H1 (cell line): Measurements from ENCODE around the gene ALPP. TPM values are rescaled to one million over a fixed set of nuclear protein-coding genes. Genes with fewer than 3 reads are reported as not detected.

Experiments used
- CTCF ChIA-PET: fragments of 300-600 bp; sonication (Branson Sonifier 250); formaldehyde crosslinking; loops from one replicate; lab custom pipeline; 2021; ENCODE audit not compliant: partially characterized antibody; lab: Charles Lee
- POLR2A ChIA-PET: fragments of 300-600 bp; sonication (Branson Sonifier 250); formaldehyde crosslinking; loops from one replicate; lab custom pipeline; 2021; ENCODE audit warnings: inconsistent platforms; ENCODE audit not compliant: partially characterized antibody; lab: Charles Lee
- DNase-seq, 2 experiments: peaks; one replicate each; pipeline versions ENCODE4 v3.0.0 to v3.0.0-alpha.2; 2010 to 2022; ENCODE audit warnings: low spot score in 2 of 2, low read depth in 1 of 2, mixed read lengths in 1 of 2
- FAIRE-seq: peaks from 2 replicates; lab custom pipeline; 2011; peaks lifted over from hg19 to GRCh38; lab: Jason Lieb, UNC
- H2AFZ ChIP-seq: 2 replicates; pipeline ENCODE4 v1.8.1; 2012; ENCODE audit warnings: low read length, inconsistent platforms
- H2AK5ac ChIP-seq: 2 replicates; pipeline ENCODE4 v1.6.1; 2013; ENCODE audit warnings: low read depth, low read length
- H2BK120ac ChIP-seq: replicated peaks from 2 replicates; pipeline ENCODE3; 2013; ENCODE audit warnings: low read depth, low read length, inconsistent platforms
- H2BK12ac ChIP-seq: 2 replicates; pipeline ENCODE4 v1.6.1; 2013; ENCODE audit warnings: low read depth, low read length
- H2BK15ac ChIP-seq: 2 replicates; pipeline ENCODE4 v1.6.1; 2013; ENCODE audit warnings: low read length
- H2BK20ac ChIP-seq: 2 replicates; pipeline ENCODE4 v1.6.1; 2013; ENCODE audit warnings: low read length
- H2BK5ac ChIP-seq: 2 replicates; pipeline ENCODE4 v1.6.1; 2013; ENCODE audit warnings: low read depth, low read length
- H3K14ac ChIP-seq: 2 replicates; pipeline ENCODE4 v1.6.1; 2013; ENCODE audit warnings: inconsistent platforms; ENCODE audit not compliant: insufficient read length
- H3K18ac ChIP-seq: 2 replicates; pipeline ENCODE4 v1.6.1; 2013; ENCODE audit warnings: low read length; ENCODE audit errors: extremely low read depth
- H3K23ac ChIP-seq: 2 replicates; pipeline ENCODE4 v1.6.1; 2013; ENCODE audit warnings: inconsistent platforms; ENCODE audit not compliant: insufficient read length
- H3K23me2 ChIP-seq: 2 replicates; pipeline ENCODE4 v1.6.1; 2013; ENCODE audit warnings: low read depth, low read length
- H3K27ac ChIP-seq: 2 replicates; pipeline ENCODE4 v1.6.1; 2011; ENCODE audit warnings: low read depth, low read length, inconsistent platforms
- H3K27me3 ChIP-seq, 4 experiments: replicated peaks in 1 of 4; 1 replicate in 1 of 4; 2 replicates in 3 of 4; pipeline versions ENCODE4 v1.6.1 to v1.8.1; 2011 to 2013; ENCODE audit warnings: low read length in 3 of 4, mild to moderate bottlenecking in 3 of 4, inconsistent platforms in 2 of 4, mixed read lengths in 2 of 4, moderate library complexity in 1 of 4; ENCODE audit not compliant: control insufficient read depth in 3 of 4, insufficient read depth in 3 of 4; ENCODE audit errors: extremely low read depth in 1 of 4
- H3K36me3 ChIP-seq, 4 experiments: 2 replicates each; pipeline versions ENCODE4 v1.6.1 to v1.8.1; 2011 to 2013; ENCODE audit warnings: mild to moderate bottlenecking in 4 of 4, low read length in 3 of 4, moderate library complexity in 2 of 4, control low read depth in 1 of 4, inconsistent platforms in 1 of 4; ENCODE audit not compliant: insufficient read depth in 4 of 4, control insufficient read depth in 2 of 4
- H3K4ac ChIP-seq: replicated peaks from 2 replicates; pipeline ENCODE3; 2013; ENCODE audit warnings: low read length, low read depth, mixed read lengths, inconsistent platforms; ENCODE audit not compliant: insufficient read length
- H3K4me1 ChIP-seq, 4 experiments: replicated peaks in 1 of 4; 1 replicate in 1 of 4; 2 replicates in 3 of 4; pipeline versions ENCODE4 v1.6.1 to v1.8.1; 2011 to 2013; ENCODE audit warnings: low read length in 3 of 4, inconsistent platforms in 2 of 4, mixed read lengths in 1 of 4; ENCODE audit not compliant: insufficient read depth in 4 of 4, control insufficient read depth in 3 of 4
- H3K4me2 ChIP-seq, 2 experiments: 2 replicates each; pipeline versions ENCODE4 v1.6.1 to v1.8.1; 2011 to 2013; ENCODE audit warnings: low read depth in 2 of 2, low read length in 2 of 2, control low read depth in 1 of 2, inconsistent platforms in 1 of 2, mild to moderate bottlenecking in 1 of 2; ENCODE audit not compliant: insufficient read depth in 1 of 2
- H3K4me3 ChIP-seq, 4 experiments: fragments of 200-600, 300-600 bp in 1 of 4; sonication (generic), shearing (Covaris generic), sonication (Bioruptor Twin) in 1 of 4; 2 replicates each; pipeline versions ENCODE4 v1.5.1 to v1.8.1; 2011 to 2016; ENCODE audit warnings: low read length in 4 of 4, low read depth in 3 of 4, control low read depth in 2 of 4, inconsistent platforms in 2 of 4, mild to moderate bottlenecking in 2 of 4, mixed read lengths in 1 of 4, moderate library complexity in 1 of 4; ENCODE audit not compliant: insufficient read depth in 2 of 4; ENCODE audit errors: extremely low read depth in 1 of 4
- H3K56ac ChIP-seq: replicated peaks from 2 replicates; pipeline ENCODE3; 2013; ENCODE audit warnings: low read depth, mild to moderate bottlenecking, mixed read lengths, low read length, inconsistent platforms; ENCODE audit not compliant: insufficient read length
- H3K79me1 ChIP-seq: 2 replicates; pipeline ENCODE4 v1.6.1; 2013; ENCODE audit warnings: low read depth, low read length, control low read depth
- H3K79me2 ChIP-seq, 2 experiments: 2 replicates each; pipeline versions ENCODE4 v1.6.1 to v1.8.1; 2012 to 2013; ENCODE audit warnings: low read length in 2 of 2, mild to moderate bottlenecking in 2 of 2, inconsistent platforms in 1 of 2; ENCODE audit not compliant: insufficient read depth in 2 of 2, control insufficient read depth in 1 of 2
- H3K9ac ChIP-seq, 4 experiments: replicated peaks in 1 of 4; 1 replicate in 1 of 4; 2 replicates in 3 of 4; pipeline versions ENCODE4 v1.6.1 to v1.8.1; 2011 to 2013; ENCODE audit warnings: low read depth in 3 of 4, low read length in 3 of 4, control low read depth in 2 of 4, mild to moderate bottlenecking in 2 of 4, moderate library complexity in 2 of 4, inconsistent platforms in 1 of 4; ENCODE audit errors: extremely low read depth in 1 of 4
- H3K9me3 ChIP-seq, 2 experiments: 2 replicates each; pipeline versions ENCODE4 v1.6.1 to v1.8.1; 2012 to 2013; ENCODE audit warnings: mild to moderate bottlenecking in 2 of 2, moderate library complexity in 2 of 2, control low read depth in 1 of 2, inconsistent platforms in 1 of 2, low read depth in 1 of 2, low read length in 1 of 2, mixed read lengths in 1 of 2; ENCODE audit not compliant: insufficient read depth in 2 of 2
- H4K20me1 ChIP-seq, 2 experiments: replicated peaks in 1 of 2; 2 replicates each; pipeline versions ENCODE3 to v1.8.1; 2011 to 2013; ENCODE audit warnings: inconsistent platforms in 2 of 2, low read length in 2 of 2, mild to moderate bottlenecking in 1 of 2; ENCODE audit not compliant: insufficient read depth in 2 of 2, control insufficient read depth in 1 of 2
- H4K5ac ChIP-seq: 2 replicates; pipeline ENCODE4 v1.6.1; 2013; ENCODE audit warnings: low read length, low read depth, mixed read lengths, inconsistent platforms; ENCODE audit not compliant: insufficient read length
- H4K8ac ChIP-seq: 2 replicates; pipeline ENCODE4 v1.8.0; 2013; ENCODE audit warnings: mild to moderate bottlenecking, moderate library complexity, low read length, inconsistent platforms; ENCODE audit not compliant: insufficient read depth; ENCODE audit errors: extremely low read depth
- H4K91ac ChIP-seq: replicated peaks from 2 replicates; pipeline ENCODE3; 2013; ENCODE audit warnings: low read length, mixed read lengths, inconsistent platforms; ENCODE audit not compliant: insufficient read length
- CEBPB ChIP-seq: IDR thresholded peaks from 2 replicates; pipeline ENCODE4 v1.6.1; 2012; ENCODE audit warnings: low read depth, low read length
- EP300 ChIP-seq, 2 experiments: IDR thresholded peaks; 1 replicate in 1 of 2; 2 replicates in 1 of 2; pipeline ENCODE4 v1.6.1; 2011 to 2012; ENCODE audit warnings: low read depth in 2 of 2, low read length in 2 of 2, mild to moderate bottlenecking in 2 of 2, borderline replicate concordance in 1 of 2, inconsistent platforms in 1 of 2, moderate library complexity in 1 of 2
- KDM1A ChIP-seq: fragments of 200-600, 300-600 bp; sonication (generic); IDR thresholded peaks from 2 replicates; pipeline ENCODE4 v1.7.1; 2016; ENCODE audit warnings: mild to moderate bottlenecking, low read length, borderline replicate concordance
- KDM5A ChIP-seq: fragments of 200-600 bp; IDR thresholded peaks from 2 replicates; pipeline ENCODE4 v1.7.1; 2012; ENCODE audit warnings: mild to moderate bottlenecking, low read length, inconsistent platforms, mixed read lengths
- SAP30 ChIP-seq: fragments of 300-600 bp; sonication (generic); IDR thresholded peaks from 2 replicates; pipeline ENCODE4 v1.7.1; 2012; ENCODE audit warnings: low read length, moderate library complexity, mild to moderate bottlenecking, inconsistent platforms; ENCODE audit not compliant: insufficient read depth, insufficient replicate concordance
- SIN3A ChIP-seq, 2 experiments: IDR thresholded peaks in 1 of 2; conservative IDR thresholded peaks in 1 of 2; 2 replicates each; pipeline ENCODE4 v1.6.1; 2011 to 2012; ENCODE audit warnings: low read length in 2 of 2, improper control_type of control experiment in 1 of 2, low read depth in 1 of 2, mild to moderate bottlenecking in 1 of 2
- ZNF274 ChIP-seq: IDR thresholded peaks from 2 replicates; pipeline ENCODE4 v1.7.0; 2012; ENCODE audit warnings: low read length, borderline replicate concordance; ENCODE audit errors: extremely low read depth
- WGBS, 2 experiments: shearing (Covaris generic) in 1 of 2; methylation state at CpG; one replicate each; pipeline versions ENCODE4 v1.1.6 to v1.1.7; 2013 to 2015; ENCODE audit warnings: low lambda C conversion rate in 2 of 2, mixed read lengths in 2 of 2, inconsistent platforms in 1 of 2, low coverage in 1 of 2, missing lambda C conversion rate in 1 of 2; ENCODE audit not compliant: insufficient replicate concordance in 2 of 2, insufficient coverage in 1 of 2, insufficient read length in 1 of 2; ENCODE audit errors: extremely low coverage in 1 of 2, missing lambda C conversion rate in 1 of 2; 5-methylcytosine and 5-hydroxymethylcytosine counted together
- polyA plus RNA-seq, 7 experiments: library from polyadenylated mRNA; depleted of rRNA in 3 of 7; stranded (reverse) in 5 of 7; unstranded in 2 of 7; fragments of >200 nt in 5 of 7; fragments of 200-250 nt in 2 of 7; gene quantifications; 1 replicate in 5 of 7; 2 replicates in 1 of 7; 4 replicates in 1 of 7; pipeline versions ENCODE4 v1.2.1 to v1.2.3, GENCODE V29; 2011 to 2013; ENCODE audit warnings: missing spikeins in 2 of 7, mixed read lengths in 2 of 7
- total RNA-seq: library from RNA; stranded (reverse); fragmentation: NEBNext Ultra II Directional; extraction: Animal tissue kit (Norgen Biotek cat#: 25700); gene quantifications from 2 replicates; pipeline ENCODE4 v1.2.1, GENCODE V29; 2021
- TF ChIP-seq, protein P1 (sequence below): IDR thresholded peaks from 2 replicates; pipeline ENCODE4 v1.6.1; 2012; ENCODE audit warnings: inconsistent platforms
- TF ChIP-seq, protein P2 (sequence below): IDR thresholded peaks from 2 replicates; pipeline ENCODE4 v1.6.1; 2012; ENCODE audit warnings: low read length, inconsistent platforms

Gene ALPP
- total and polyA plus RNA-seq, 2 of the 8 experiments (the other 6 are each of a cell fraction or from before 2014, with no cell fraction given) = 0.15 TPM

DNA sequence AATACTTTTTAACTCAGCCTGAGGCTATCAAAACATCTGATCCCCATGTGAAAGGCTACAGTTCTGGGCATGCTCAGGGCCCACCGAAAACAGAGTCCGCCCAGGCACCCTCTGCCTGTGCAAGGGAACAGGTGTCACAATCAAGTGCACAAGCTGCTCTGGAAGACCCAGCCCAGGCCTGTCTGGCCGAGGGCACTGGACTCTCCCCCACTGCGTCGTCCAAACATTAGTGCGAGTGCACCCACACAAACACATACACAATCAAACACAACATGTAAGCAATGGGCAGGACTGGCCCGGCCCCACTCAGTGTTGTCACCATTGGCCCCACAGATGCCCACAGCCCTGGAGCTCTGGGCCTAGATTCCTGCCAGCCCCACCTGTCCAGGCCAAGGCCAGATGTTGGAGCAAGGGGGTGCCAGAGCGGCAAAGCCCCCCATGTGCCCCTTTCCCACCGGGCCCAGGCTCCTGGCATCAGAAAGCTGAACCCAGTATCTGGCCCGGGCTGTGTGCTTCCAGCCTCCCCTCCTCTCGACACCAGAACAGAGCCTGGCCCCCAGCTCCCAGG, 27.5 kb downstream of the ALPP start:
- ChIA-PET CTCF (interaction anchor here (0.9 to 1.8 kb wide), 7 partner anchors 14 to 118 kb away, joined by 3 to 7 read pairs (median 4); no protein-coding TSS in a partner anchor), POLR2A (interaction anchor here (0.6 to 3.5 kb wide), 5 partner anchors 9 to 65 kb away, joined by 3 to 41 read pairs (median 4); partner anchors contain the start of gene ALPP)
- 89% methylated on average over 11 of the region's 11 CpGs; no CpG with 5 or more reads in 1 of the 2 experiments for WGBS, 2 experiments
- TF ChIP-seq, protein P1, sequence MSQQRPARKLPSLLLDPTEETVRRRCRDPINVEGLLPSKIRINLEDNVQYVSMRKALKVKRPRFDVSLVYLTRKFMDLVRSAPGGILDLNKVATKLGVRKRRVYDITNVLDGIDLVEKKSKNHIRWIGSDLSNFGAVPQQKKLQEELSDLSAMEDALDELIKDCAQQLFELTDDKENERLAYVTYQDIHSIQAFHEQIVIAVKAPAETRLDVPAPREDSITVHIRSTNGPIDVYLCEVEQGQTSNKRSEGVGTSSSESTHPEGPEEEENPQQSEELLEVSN = no peak
- TF ChIP-seq SAP30 (no peak), KDM1A (no peak), ZNF274 (no peak), KDM5A (no peak), SIN3A (conservative IDR thresholded peaks at IDR 0.05 in 1 of 2, IDR thresholded peaks at IDR 0.05 in 1 of 2; ENCODE audit: low read depth in 1 of 2, low read length in 2 of 2) (no peak), EP300 (IDR thresholded peaks at IDR 0.05; ENCODE audit: borderline replicate concordance in 1 of 2, low read depth in 2 of 2, low read length in 2 of 2) (no peak), CEBPB (no peak)
- TF ChIP-seq, protein P2, sequence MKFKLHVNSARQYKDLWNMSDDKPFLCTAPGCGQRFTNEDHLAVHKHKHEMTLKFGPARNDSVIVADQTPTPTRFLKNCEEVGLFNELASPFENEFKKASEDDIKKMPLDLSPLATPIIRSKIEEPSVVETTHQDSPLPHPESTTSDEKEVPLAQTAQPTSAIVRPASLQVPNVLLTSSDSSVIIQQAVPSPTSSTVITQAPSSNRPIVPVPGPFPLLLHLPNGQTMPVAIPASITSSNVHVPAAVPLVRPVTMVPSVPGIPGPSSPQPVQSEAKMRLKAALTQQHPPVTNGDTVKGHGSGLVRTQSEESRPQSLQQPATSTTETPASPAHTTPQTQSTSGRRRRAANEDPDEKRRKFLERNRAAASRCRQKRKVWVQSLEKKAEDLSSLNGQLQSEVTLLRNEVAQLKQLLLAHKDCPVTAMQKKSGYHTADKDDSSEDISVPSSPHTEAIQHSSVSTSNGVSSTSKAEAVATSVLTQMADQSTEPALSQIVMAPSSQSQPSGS = no peak

More for the DNA sequence above, 27.5 kb downstream of the ALPP start:
- Histone ChIP-seq H3K4me2 (no peak overlapping the region), H3K27me3 (no peaks in the 10 kb centered on the region), H3K9me3 (no peaks in the 10 kb centered on the region), H3K4ac (no peak overlapping the region), H2BK12ac (no peak overlapping the region), H2BK20ac (no peak overlapping the region), H3K4me1 (peaks cover 0 to 2% (median 0%) of the 10 kb centered on the region in 4 experiments; a peak in 2 of 7 replicates), H4K91ac (no peak overlapping the region), H2AK5ac (no peak overlapping the region), H4K20me1 (peaks cover 0 to 2% of the 10 kb centered on the region in 2 experiments), H3K4me3 (no peak overlapping the region), H4K8ac (no peak overlapping the region; the same call in 1 of the 2 replicates), H3K79me2 (no peaks in the 10 kb centered on the region), H3K79me1 (no peaks in the 10 kb centered on the region; the same call in 1 of the 2 replicates), H3K36me3 (peaks cover 0 to 21% (median 14%) of the 10 kb centered on the region in 4 experiments; a peak in 6 of 8 replicates), H2AFZ (no peak overlapping the region), H3K56ac (no peak overlapping the region), H3K18ac (no peak overlapping the region), H3K27ac (no peak overlapping the region), H2BK120ac (no peak overlapping the region), H3K14ac (no peak overlapping the region), H4K5ac (no peak overlapping the region), H2BK5ac (no peak overlapping the region), H3K9ac (no peak overlapping the region), H2BK15ac (no peak overlapping the region), H3K23me2 (peaks cover 1% of the 10 kb centered on the region; the same call in 1 of the 2 replicates), H3K23ac (no peak overlapping the region)
- DNase-seq (no peak), FAIRE-seq (no peak)
